GM10266 (cell line): ENCODE results near the gene HNRNPCL1.
"Not testable (repeated sequence)": the region's sequence is repeated elsewhere in the genome, so short reads cannot be mapped to it uniquely, and the experiment has no call there.

Source experiments
- DNase-seq: peaks from one replicate; pipeline ENCODE4 v3.0.0; 2012; ENCODE audit errors: extremely low spot score
- TF ChIP-seq, protein P1 (sequence below): IDR thresholded peaks from 2 replicates; pipeline ENCODE4 v1.5.1; 2012; ENCODE audit warnings: mild to moderate bottlenecking, low read depth; ENCODE audit not compliant: control insufficient read depth, insufficient read depth; ENCODE audit errors: missing control alignments

Gene HNRNPCL1

DNA sequence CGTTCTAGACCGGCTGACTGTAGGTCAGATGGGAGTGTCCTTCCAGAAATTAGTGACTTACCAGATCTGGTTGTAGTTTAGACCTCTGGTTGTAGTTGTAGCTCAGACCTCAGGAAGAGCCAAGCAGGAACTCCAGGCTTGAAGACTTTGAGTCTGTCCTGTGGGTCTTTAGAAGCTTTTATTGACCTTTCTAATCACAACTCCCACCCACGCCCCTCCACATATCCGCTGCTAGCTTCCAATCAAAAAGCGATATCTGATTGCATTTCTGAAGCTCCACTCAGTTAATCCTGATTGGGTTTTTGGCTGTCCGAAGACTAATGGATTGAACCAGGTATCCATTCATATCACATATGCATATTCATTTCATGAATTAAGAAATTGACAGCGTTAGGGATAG lies at the start of gene HNRNPCL1:
Gene HNRNPCL1, minus strand, starts transcription at position 101 of the 400 bp plus-strand sequence. CDS start 431 bp downstream, outside the sequence.
- DNase-seq = not testable (repeated sequence)

DNA sequence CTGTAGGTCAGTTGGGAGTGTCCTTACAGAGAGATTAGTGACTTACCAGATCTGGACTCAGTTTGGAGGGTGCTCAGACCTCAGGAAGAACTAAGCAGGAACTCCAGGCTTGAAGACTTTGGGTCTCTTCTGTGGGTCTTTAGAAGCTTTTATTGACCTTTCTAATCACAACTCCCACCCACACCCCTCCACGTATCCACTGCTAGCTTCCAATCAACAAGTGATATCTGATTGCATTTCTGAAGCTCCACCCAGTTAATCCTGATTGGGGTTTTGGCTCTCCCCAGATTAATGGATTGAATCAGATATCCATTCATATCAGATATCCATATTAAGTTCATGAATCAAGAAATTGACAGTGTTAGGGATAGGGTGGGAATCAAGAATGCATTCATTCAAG lies 49.6 kb upstream of the HNRNPCL1 start, which contains the start of gene PRAMEF10:
Gene PRAMEF10, minus strand, starts transcription at position 101 of the 400 bp plus-strand sequence. CDS start 2,423 bp downstream, outside the sequence.
- not testable (repeated sequence) for DNase-seq

GRCh38 chr1:12886101-12886500 lies 37.6 kb upstream of the HNRNPCL1 start, which contains the start of gene PRAMEF4:
Gene PRAMEF4, minus strand, starts transcription at chr1:12886201. Its CDS starts 2,807 bp downstream, at chr1:12883394.
- not testable (repeated sequence) for DNase-seq

- DNase-seq = not testable (repeated sequence)
Observed at GRCh38 chr1:12878453-12878852, 29.9 kb upstream of the HNRNPCL1 start.

DNA sequence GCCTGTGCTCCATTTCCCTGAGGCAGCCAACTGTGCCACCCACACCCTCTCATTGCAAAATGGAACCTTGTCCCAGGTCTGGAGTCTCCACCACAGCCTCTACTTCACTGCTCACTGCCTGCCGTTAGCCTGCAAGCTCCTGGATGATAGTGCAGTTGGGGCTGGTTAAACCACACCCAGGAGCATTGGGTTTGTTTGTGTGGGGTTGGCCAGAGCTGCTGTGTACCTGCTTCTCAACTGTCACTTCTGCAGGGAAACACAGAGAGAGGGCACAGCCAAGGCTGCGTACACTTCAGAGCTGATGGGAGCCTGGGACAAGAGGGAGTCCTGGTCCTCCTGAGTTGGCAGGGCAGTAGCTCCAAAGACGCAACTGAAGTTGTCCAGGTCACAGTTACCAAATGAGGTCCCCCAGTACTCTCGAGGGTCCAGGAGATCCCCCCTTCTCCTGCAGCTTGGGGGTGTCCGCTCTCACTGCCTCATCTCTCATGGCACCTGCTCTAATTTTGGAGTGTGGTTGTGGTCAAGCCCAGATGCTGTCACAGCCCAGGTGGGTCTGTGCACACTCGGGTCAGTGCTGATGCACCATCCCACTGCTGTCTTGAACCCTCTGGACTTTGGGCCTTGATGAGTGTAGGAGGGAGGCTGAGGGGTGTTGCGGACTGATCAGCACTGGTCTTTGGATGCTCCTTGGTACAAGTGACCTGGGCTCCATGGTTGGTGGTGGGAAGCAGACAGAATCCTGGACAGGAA lies 14.8 kb upstream of the HNRNPCL1 start:
- not testable (repeated sequence) for DNase-seq

DNA sequence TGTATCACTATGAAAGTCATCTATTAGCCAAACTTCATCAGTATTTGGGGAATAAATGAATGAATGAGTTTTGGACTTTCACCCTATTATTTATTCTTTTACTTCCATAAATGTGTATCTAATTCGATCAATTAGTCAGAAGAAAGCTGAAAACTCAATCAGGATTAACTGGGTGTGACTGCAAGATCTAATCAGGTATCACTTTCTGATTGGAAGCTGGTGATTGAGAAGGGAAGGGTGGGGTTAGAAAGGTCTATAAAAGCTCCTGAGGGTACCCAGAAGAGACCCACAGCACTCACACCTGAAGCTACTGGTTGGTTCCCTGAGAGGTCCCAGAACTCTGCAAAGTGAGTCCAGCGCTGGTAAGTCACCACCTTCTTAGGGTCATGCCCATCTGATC lies 8.3 kb upstream of the HNRNPCL1 start, which contains the start of gene PRAMEF2:
Gene PRAMEF2, plus strand, starts transcription at position 301 of the 400 bp plus-strand sequence. CDS start 1,924 bp downstream, outside the sequence.
- DNase-seq = not testable (repeated sequence)

DNA sequence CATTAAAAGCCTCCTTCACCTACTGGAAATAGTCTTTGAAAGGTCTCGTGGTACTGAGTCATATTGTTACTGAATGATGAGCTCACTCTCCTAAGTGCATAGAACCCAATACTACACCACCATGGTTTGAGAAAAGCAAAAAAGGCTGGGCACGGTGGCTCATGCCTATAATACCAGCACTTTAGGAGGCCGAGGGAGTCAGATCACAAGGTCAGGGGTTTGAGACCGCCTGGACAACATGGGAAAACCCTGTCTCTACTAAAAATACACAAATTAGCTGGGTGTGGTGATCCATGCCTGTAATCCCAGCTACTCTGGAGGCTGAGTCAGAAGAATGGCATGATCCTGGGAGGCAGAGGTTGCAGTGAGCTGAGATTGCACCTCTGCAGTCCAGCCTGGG lies 3.3 kb upstream of the HNRNPCL1 start:
- DNase-seq = no peak
- TF ChIP-seq, protein P1, sequence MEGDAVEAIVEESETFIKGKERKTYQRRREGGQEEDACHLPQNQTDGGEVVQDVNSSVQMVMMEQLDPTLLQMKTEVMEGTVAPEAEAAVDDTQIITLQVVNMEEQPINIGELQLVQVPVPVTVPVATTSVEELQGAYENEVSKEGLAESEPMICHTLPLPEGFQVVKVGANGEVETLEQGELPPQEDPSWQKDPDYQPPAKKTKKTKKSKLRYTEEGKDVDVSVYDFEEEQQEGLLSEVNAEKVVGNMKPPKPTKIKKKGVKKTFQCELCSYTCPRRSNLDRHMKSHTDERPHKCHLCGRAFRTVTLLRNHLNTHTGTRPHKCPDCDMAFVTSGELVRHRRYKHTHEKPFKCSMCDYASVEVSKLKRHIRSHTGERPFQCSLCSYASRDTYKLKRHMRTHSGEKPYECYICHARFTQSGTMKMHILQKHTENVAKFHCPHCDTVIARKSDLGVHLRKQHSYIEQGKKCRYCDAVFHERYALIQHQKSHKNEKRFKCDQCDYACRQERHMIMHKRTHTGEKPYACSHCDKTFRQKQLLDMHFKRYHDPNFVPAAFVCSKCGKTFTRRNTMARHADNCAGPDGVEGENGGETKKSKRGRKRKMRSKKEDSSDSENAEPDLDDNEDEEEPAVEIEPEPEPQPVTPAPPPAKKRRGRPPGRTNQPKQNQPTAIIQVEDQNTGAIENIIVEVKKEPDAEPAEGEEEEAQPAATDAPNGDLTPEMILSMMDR = no peak

DNA sequence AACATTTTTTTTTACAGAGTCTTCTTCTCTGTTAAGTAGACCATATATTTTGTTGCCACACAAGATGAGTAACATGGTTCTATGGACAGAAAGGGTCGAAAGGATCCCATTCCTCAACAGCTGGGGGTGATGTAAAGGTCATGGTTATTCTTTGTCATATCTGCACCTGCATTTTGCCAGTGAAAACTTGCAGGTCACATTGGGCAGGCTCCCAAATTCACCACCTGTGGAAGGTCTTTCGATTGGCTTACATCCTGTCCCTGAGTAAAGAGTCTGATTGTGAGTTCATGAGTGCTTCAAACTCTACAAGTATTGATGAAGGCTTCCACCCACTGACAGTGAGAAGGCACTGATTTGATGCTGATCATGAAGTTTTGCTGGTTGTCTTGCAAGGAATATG lies 15.3 kb downstream of the HNRNPCL1 start:
- not testable (repeated sequence) for DNase-seq

DNA sequence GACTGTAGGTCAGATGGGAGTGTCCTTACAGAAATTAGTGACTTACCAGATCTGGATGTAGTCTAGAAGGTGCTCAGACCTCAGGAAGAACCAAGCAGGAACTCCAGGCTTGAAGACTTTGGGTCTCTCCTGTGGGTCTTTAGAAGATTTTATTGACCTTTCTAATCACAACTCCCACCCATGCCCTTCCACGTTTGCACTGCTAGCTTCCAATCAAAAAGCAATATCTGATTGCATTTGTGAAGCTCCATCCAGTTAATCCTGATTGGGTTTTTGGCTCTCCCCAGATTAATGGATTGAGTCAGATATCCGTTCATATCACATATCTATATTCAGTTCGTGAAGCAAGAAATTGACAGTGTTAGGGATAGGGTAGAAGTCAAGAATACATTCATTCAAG lies 17.2 kb downstream of the HNRNPCL1 start, which contains the start of gene PRAMEF11:
Gene PRAMEF11, minus strand, starts transcription at position 101 of the 400 bp plus-strand sequence. CDS start 2,621 bp downstream, outside the sequence.
- not testable (repeated sequence) for DNase-seq

DNA sequence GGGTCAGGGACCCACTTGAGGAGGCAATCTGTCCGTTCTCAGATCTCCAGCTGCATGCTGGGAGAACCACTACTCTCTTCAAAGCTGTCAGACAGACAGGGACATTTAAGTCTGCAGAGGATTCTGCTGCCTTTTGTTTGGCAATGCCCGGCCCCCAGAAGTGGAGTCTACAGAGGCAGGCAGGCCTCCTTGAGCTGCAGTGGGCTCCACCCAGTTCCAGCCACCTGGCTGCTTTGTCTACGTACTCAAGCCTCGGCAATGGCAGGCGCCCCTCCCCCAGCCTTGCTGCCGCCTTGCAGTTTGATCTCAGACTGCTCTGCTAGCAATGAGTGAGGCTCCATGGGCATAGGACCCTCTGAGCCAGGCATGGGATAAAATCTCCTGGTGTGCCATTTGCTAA lies 29.5 kb downstream of the HNRNPCL1 start:
- DNase-seq = not testable (repeated sequence)

GRCh38 chr1:12811409-12811784 lies 37.1 kb downstream of the HNRNPCL1 start:
- no peak for DNase-seq
- TF ChIP-seq, protein P1 = no peak

DNA sequence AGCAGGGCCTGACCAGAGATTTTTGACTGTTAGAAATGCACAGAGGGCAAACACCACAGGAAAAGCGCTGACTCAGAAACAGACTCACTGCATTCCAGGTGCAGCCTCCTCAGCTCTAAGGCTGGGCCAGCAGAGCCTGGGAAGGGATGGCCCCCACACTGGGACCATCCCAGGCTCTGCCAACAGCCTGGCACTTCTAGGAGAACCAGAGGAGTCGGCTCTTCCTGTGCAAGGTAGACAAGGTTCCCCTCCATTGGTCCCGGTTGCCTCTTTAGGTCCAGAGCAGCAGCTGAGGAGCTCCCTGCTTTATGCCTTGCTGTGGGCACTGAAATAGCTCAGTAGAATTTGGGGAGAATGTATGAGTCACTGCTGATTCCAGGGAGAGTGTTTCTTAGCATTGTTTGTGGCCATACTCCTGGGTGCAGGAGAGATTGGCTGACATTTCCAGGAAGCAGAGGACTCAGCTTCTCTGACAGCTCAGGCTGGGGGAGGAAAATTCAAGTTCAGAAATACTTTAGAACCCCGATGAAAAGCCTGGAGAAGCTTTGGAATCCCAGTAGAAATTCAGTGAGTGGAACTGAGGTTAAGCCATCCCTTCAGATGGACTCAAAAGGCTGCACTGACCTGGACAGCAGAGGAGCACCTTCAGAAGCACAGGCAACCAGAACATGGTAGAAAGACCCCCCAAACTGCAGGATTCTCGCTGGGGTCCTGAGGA lies 37.7 kb downstream of the HNRNPCL1 start:
- TF ChIP-seq, protein P1 = no peak

More for the DNA sequence above, 37.7 kb downstream of the HNRNPCL1 start:
- no peak for DNase-seq
